Caco-2 (cell line): ENCODE results near the gene TMEM116. TPM values are rescaled to one million over a fixed set of nuclear protein-coding genes. Genes with fewer than 3 reads are reported as not detected.

Experiments used
- BruUV-seq: library from RNA; stranded (reverse); fragments of 400-500 nt; replicated peaks from 2 replicates; lab custom pipeline; 2021; lab: Mats Ljungman, UMichigan
- CTCF ChIA-PET: fragments of 300-600 bp; sonication (Branson Sonifier 250); formaldehyde crosslinking; loops from one replicate; lab custom pipeline; 2022; ENCODE audit warnings: antibody characterized with exemption; lab: Charles Lee
- POLR2A ChIA-PET: fragments of 300-600 bp; sonication (Branson Sonifier 250); formaldehyde crosslinking; loops from one replicate; lab custom pipeline; 2022; ENCODE audit warnings: antibody characterized with exemption; lab: Charles Lee
- DNase-seq, 2 experiments: peaks; one replicate each; pipeline versions ENCODE4 v3.0.0 to v3.0.0-alpha.2; 2020 to 2022
- H3K27me3 ChIP-seq: replicated peaks from 2 replicates; pipeline ENCODE4 v1.6.0; 2011; ENCODE audit warnings: low read length; ENCODE audit not compliant: control insufficient read depth, insufficient read depth
- H3K36me3 ChIP-seq: 2 replicates; pipeline ENCODE4 v1.5.1; 2011; ENCODE audit warnings: low read length; ENCODE audit not compliant: control insufficient read depth, insufficient read depth
- H3K4me1 ChIP-seq: fragments of 250-450 bp; sonication (Bioruptor Pico); 2 replicates; pipeline ENCODE4 v1.5.1; 2020; ENCODE audit warnings: mild to moderate bottlenecking
- H3K4me3 ChIP-seq: 2 replicates; pipeline ENCODE4 v1.5.1; 2011; ENCODE audit warnings: low read depth, mild to moderate bottlenecking, control low read depth, low read length
- H3K9me3 ChIP-seq: fragments of 250-450 bp; sonication (Bioruptor Pico); 2 replicates; pipeline ENCODE4 v1.5.1; 2020; ENCODE audit warnings: mild to moderate bottlenecking, moderate library complexity
- H3K27ac Mint-ChIP-seq: one replicate; pipeline ENCODE4 v1.8.0; 2022; ENCODE audit warnings: mixed read lengths; ENCODE audit not compliant: unreplicated experiment
- H3K27me3 Mint-ChIP-seq: one replicate; pipeline ENCODE4 v1.8.0; 2022; ENCODE audit warnings: mixed read lengths; ENCODE audit not compliant: insufficient read depth, unreplicated experiment
- H3K36me3 Mint-ChIP-seq: one replicate; pipeline ENCODE4 v1.8.0; 2022; ENCODE audit warnings: mild to moderate bottlenecking, mixed read lengths; ENCODE audit not compliant: insufficient read depth, unreplicated experiment
- H3K4me1 Mint-ChIP-seq: one replicate; pipeline ENCODE4 v1.8.0; 2022; ENCODE audit warnings: low read depth, mixed read lengths; ENCODE audit not compliant: unreplicated experiment
- H3K4me3 Mint-ChIP-seq: one replicate; pipeline ENCODE4 v1.8.0; 2022; ENCODE audit warnings: mild to moderate bottlenecking, moderate library complexity, mixed read lengths; ENCODE audit not compliant: unreplicated experiment
- H3K9me3 Mint-ChIP-seq: one replicate; pipeline ENCODE4 v1.8.0; 2022; ENCODE audit warnings: mixed read lengths; ENCODE audit not compliant: unreplicated experiment
- CTCF ChIP-seq, 2 experiments: fragments of 200-600 bp in 1 of 2; IDR thresholded peaks; 1 replicate in 1 of 2; 2 replicates in 1 of 2; pipeline versions ENCODE4 v1.5.1 to v1.8.0; 2011 to 2022; ENCODE audit warnings: antibody characterized with exemption in 1 of 2, control low read depth in 1 of 2, inconsistent platforms in 1 of 2, low read depth in 1 of 2, low read length in 1 of 2, mild to moderate bottlenecking in 1 of 2, moderate library complexity in 1 of 2; ENCODE audit not compliant: insufficient read depth in 1 of 2, severe bottlenecking in 1 of 2, unreplicated experiment in 1 of 2
- intact Hi-C: fragments of 100-400 bp; cut with micrococcal nuclease; formaldehyde crosslinking; loops from one replicate; pipeline ENCODE4 v1.10.0; 2022; ENCODE audit not compliant: unreplicated experiment
- total RNA-seq: library from RNA; stranded (reverse); gene quantifications from 2 replicates; pipeline ENCODE4 v1.2.3, GENCODE V29; 2022

TMEM116 gene
- total RNA-seq, 1 experiment from 2014 or later, result 11.0 TPM

GRCh38 chr12:112025808-112026375 is 12.9 kb upstream of the TMEM116 start:
- peaks cover 82% of the 10 kb centered on the region for H3K36me3 Mint-ChIP-seq
- no peaks in the 10 kb centered on the region for H3K9me3 Mint-ChIP-seq
- ChIA-PET POLR2A (interaction anchor here (1.0 kb wide), 1 partner anchor 13 kb away, joined by 5 read pairs; the partner anchor contains the start of genes ERP29 and TMEM116), CTCF (no interaction called here)
- Histone ChIP-seq H3K36me3 (peaks cover 1% of the 10 kb centered on the region), H3K4me3 (no peak overlapping the region), H3K4me1 (no peaks in the 10 kb centered on the region), H3K27me3 (no peaks in the 10 kb centered on the region), H3K9me3 (no peaks in the 10 kb centered on the region)
- H3K4me1 Mint-ChIP-seq, result no peaks in the 10 kb centered on the region
- no peak for TF ChIP-seq CTCF (IDR thresholded peaks at IDR 0.05; ENCODE audit: insufficient read depth in 1 of 2, low read depth in 1 of 2, low read length in 1 of 2, severe bottlenecking in 1 of 2, unreplicated experiment in 1 of 2)
- no peak overlapping the region for H3K27ac Mint-ChIP-seq
- intact Hi-C loops, result no loop called here
- DNase-seq, result no peak
- no peaks in the 10 kb centered on the region for H3K27me3 Mint-ChIP-seq
- no TSS peak for BruUV-seq
- H3K4me3 Mint-ChIP-seq, result no peak overlapping the region

- H3K36me3 Mint-ChIP-seq, result peaks cover 82% of the 10 kb centered on the region
- CTCF ChIA-PET, result interaction anchor here (0.6 to 1.2 kb wide), 3 partner anchors 10 to 85 kb away, joined by 3 to 6 read pairs (median 3); partner anchors contain the start of gene TMEM116
Observed at GRCh38 chr12:112023759-112024396, 10.9 kb upstream of the TMEM116 start.

More at GRCh38 chr12:112023759-112024396, 10.9 kb upstream of the TMEM116 start:
- Mint-ChIP-seq H3K27ac (no peak overlapping the region), H3K4me3 (no peak overlapping the region), H3K27me3 (no peaks in the 10 kb centered on the region), H3K4me1 (no peaks in the 10 kb centered on the region), H3K9me3 (no peaks in the 10 kb centered on the region)
- Histone ChIP-seq H3K9me3 (no peaks in the 10 kb centered on the region), H3K4me3 (no peak overlapping the region), H3K27me3 (no peaks in the 10 kb centered on the region), H3K36me3 (peaks cover 1% of the 10 kb centered on the region), H3K4me1 (no peaks in the 10 kb centered on the region)
- intact Hi-C loops, result no loop called here
- no TSS peak for BruUV-seq
- POLR2A ChIA-PET, result interaction anchor here (2.2 kb wide), 1 partner anchor 11 kb away, joined by 8 read pairs; the partner anchor contains the start of genes ERP29 and TMEM116
- TF ChIP-seq CTCF (IDR thresholded peaks at IDR 0.05; ENCODE audit: insufficient read depth in 1 of 2, low read depth in 1 of 2, low read length in 1 of 2, severe bottlenecking in 1 of 2, unreplicated experiment in 1 of 2), result no peak
- DNase-seq, result no peak
